ENCODE data around the gene ITPR1.

DNA sequence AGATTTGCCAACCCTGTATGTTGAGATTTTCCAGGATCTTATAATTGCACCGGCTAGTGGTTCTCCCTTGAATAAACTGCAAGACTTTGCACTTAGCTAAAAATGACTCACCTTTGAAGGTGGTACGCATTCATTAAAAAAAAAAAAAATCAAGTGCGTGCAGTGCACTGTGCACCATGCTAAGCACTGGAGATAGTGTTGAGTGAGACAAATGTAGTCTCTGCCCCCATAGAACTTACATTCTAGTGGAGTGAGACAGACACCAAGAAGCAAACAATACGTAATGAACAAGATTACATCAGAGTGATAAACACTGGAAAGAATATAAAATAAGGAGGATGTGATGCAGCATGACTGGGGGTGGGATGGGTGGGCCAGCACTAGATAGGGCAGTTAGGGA is 69.4 kb downstream of the ITPR1 start:
- TF ChIP-seq, protein P1, sequence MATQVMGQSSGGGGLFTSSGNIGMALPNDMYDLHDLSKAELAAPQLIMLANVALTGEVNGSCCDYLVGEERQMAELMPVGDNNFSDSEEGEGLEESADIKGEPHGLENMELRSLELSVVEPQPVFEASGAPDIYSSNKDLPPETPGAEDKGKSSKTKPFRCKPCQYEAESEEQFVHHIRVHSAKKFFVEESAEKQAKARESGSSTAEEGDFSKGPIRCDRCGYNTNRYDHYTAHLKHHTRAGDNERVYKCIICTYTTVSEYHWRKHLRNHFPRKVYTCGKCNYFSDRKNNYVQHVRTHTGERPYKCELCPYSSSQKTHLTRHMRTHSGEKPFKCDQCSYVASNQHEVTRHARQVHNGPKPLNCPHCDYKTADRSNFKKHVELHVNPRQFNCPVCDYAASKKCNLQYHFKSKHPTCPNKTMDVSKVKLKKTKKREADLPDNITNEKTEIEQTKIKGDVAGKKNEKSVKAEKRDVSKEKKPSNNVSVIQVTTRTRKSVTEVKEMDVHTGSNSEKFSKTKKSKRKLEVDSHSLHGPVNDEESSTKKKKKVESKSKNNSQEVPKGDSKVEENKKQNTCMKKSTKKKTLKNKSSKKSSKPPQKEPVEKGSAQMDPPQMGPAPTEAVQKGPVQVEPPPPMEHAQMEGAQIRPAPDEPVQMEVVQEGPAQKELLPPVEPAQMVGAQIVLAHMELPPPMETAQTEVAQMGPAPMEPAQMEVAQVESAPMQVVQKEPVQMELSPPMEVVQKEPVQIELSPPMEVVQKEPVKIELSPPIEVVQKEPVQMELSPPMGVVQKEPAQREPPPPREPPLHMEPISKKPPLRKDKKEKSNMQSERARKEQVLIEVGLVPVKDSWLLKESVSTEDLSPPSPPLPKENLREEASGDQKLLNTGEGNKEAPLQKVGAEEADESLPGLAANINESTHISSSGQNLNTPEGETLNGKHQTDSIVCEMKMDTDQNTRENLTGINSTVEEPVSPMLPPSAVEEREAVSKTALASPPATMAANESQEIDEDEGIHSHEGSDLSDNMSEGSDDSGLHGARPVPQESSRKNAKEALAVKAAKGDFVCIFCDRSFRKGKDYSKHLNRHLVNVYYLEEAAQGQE (IDR thresholded peaks at IDR 0.05) = no peak
- TF ChIP-seq, protein P2, sequence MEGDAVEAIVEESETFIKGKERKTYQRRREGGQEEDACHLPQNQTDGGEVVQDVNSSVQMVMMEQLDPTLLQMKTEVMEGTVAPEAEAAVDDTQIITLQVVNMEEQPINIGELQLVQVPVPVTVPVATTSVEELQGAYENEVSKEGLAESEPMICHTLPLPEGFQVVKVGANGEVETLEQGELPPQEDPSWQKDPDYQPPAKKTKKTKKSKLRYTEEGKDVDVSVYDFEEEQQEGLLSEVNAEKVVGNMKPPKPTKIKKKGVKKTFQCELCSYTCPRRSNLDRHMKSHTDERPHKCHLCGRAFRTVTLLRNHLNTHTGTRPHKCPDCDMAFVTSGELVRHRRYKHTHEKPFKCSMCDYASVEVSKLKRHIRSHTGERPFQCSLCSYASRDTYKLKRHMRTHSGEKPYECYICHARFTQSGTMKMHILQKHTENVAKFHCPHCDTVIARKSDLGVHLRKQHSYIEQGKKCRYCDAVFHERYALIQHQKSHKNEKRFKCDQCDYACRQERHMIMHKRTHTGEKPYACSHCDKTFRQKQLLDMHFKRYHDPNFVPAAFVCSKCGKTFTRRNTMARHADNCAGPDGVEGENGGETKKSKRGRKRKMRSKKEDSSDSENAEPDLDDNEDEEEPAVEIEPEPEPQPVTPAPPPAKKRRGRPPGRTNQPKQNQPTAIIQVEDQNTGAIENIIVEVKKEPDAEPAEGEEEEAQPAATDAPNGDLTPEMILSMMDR (IDR thresholded peaks at IDR 0.05) = no peak
- TF ChIP-seq RFX5 (IDR thresholded peaks at IDR 0.05) (no peak), POLR2A (IDR thresholded peaks at IDR 0.05; ENCODE audit: low read length) (no peak)
